ENCODE measurements around the gene ZNRF1.

Gene ZNRF1

DNA sequence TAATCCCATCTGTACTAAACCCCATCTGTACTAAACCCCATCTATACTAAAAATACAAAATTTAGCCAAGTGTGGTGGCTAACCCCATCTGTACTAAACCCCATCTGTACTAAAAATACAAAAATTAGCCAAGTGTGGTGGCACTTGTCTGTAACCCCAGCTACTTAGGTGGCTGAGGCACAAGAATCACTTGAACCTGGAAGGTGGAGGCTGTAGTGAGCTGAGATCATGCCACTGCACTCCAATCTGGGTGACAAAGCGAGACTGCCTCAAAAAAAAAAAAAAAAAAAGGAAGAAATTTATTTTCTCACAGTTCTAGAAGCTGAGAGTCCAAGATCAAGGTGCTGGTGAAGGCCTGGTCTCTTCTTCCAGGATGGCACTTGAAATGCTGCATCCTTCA, 161.6 kb downstream of the ZNRF1 start:
- DNase-seq (ENCODE audit: low spot score): no peak
